Measurements from ENCODE around the gene TYW1B.
"Not testable (repeated sequence)": the region's sequence is repeated elsewhere in the genome, so short reads cannot be mapped to it uniquely, and the experiment has no call there.

TYW1B gene

DNA sequence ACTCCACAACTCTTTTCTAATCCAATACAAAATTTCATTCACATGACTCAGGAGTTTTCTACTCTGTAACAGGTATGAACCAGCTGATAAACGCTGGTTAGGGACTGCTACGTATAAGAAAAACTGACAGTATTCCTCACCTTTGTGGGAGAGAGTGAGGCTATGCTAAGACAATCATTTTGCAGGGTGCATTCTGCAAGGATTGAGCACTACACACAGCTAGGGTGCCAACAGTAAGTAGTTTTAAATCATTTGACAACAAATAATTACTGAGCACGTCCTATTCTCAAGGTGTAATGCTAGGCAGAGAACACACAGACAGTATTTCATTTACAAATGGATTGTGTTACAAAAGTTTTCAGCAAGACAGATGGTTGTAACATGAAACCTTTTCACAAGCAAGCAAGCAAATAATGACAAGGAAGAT lies 206.2 kb downstream of the TYW1B start:
- peak; percentile 37 for DNase-seq

DNA sequence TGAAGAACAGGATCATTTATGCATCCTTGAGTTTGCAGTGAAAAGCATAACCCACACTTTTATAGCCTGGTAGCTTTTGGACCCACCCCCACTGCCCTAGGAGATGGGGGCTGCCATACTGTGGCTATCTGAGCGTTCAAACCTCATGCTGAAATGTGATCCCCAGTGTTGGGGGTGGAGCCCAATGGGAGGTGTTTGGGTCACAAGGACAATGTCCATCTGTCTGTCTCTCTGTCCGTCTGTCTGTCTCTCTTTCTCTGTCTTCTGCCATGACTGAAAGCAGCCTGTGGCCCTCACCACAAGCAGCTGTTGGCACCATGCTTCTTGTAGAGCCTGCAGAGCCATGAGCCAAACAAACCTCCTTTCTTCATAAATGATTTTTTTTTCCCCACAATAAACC lies 207.1 kb downstream of the TYW1B start:
- not testable (repeated sequence) for DNase-seq

DNA sequence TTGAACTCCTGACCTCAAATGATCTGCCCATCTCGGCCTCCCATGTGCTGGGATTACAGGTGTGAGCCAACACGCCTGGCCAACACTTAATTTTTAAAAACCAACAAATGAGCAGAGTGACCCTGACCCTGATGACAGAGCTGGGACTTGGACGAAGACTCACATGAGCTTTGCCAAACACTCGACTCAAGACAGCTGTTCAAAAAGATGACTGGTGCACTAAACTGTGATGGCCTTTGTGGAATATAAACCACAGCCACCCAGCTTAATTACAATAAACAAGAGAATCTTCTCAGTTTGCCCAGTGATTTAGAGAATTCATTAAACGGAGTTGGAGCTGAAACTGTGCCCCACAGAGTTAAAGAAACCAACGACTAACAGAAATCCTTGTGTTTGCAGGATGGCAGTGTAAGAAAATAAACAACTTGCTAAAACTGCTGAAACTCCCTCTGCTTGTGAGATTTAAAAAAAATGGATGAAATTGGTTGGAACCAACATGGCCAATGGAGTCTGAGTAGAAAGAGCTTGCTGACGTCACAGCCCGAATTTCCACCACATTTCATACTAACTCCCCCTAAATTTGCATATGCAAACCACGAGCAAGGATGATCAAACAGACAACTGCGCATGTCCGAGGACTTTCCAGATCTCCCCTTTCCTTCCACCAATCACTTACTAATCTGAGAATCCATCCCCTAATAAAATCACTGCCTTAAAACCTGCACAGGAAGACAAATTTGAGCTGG lies 209.4 kb downstream of the TYW1B start:
- DNase-seq, result not testable (repeated sequence)

DNA sequence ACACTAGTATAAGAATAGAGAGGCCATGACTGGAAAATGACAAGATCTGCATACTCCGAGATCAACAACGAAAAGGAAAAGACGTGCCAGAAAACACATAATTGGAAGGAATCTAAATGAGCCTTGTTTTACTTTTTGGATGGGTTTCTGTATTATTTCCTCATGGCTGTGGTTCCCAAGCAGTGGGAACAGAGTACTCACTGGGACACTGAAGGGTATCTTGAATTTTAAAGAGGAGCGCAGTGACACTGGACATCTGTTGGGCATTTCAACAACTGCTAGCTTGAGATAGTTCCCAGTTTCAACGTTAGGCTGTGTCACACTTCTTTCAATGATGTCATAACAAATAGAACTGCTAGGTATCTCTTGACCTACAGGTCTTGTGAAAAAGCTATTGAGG lies 218.2 kb downstream of the TYW1B start:
- DNase-seq, result not testable (repeated sequence)

DNA sequence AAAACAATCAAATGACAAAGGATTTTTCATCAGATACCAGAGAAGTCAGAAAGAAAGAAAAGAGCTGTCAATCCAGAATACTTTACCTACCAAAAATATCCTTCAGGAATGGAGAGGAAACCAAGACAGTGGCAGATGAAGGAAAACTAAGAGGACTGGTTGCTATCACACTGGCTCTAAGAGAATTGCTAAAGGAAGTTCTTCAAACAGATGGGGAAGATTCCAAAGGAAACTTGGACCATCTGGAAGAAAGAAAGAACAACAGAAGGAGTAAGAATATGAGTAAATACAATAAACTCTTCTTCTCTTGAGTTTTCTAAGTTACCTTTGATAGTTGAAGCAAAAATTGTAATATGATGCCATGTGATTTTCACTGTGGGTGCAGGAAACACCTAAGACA lies 220.0 kb downstream of the TYW1B start:
- DNase-seq, result not testable (repeated sequence)

DNA sequence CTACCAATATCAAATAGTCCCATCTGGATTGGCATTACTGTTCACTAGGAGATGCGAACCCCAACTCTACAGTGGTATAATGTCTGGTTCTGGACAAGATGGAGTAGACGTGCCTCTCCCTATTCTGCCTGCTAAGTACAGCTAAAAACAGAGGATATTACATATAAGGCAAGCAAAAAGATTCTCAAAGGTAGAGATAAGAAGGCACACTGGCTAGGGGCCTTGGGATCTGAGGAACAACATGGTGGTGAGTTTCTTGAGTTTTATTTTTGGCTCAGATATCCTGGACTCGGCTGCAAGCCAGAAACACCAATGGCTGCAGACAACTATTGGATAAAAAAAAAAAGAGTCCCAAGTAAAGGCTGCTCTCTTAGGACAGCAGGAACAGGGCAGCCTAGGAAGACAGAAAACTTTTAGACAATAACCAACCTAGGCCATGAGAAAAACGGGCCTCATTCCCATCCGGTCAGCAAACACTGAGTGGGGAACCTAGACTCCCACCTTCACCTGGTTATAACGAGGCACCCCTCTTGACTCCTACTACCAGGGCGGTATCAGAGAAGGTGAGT lies 222.1 kb downstream of the TYW1B start:
- DNase-seq, result not testable (repeated sequence)

DNA sequence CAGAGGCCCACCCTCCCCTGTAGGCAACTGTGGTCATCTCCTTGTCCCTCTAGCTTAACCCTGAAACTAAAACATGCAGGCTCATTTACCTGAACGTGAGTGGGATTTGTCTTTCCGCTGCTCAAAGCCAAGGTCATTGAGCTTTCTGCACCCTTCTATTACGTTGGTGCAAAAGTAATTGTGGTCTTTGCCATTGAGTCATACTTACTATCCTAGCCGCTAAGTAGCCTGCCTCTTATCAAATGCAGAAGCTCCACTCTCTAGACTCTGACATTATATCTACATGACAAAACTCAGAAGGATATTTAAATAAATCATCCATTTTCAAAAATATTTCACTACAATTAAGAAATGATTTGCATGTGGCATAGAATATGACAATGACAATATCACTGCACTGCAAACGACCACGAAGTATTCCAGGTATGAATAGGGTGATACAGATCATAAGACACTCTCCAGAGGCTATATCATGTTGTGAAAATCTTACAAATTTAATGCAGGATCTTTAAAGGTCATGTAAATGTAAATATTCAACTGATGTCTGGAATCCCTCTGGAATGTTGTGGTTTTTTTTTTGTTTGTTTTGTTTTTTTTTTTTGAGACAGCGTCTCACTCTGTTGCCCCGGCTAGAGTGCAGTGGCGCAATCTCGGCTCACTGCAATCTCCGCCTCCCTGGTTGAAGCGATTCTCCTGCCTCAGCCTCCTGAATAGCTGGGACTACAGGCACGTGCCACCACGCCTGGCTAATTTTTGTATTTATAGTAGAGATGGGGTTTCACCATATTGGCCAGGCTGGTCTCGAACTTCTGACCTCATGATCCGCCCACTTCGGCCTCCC lies 223.0 kb downstream of the TYW1B start:
- DNase-seq, result not testable (repeated sequence)

DNA sequence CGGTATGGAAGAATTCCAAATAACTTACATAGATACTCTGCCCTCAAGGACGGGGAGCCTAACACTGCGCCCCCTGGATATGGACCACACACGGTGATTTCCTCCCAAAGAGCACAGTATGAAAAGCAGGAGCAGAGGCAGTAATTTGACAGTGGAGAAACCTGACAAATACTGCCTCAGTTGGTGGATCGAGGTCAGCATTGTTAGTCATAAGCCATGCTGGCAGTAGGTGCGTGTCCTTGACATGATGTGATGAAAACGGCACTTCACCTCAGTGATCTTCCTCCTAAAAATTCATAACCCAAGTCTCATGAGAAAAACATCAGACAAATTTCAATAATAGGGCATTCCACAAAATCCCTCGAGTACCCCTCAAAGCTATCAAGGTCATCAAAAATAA lies 224.5 kb downstream of the TYW1B start:
- not testable (repeated sequence) for DNase-seq

DNA sequence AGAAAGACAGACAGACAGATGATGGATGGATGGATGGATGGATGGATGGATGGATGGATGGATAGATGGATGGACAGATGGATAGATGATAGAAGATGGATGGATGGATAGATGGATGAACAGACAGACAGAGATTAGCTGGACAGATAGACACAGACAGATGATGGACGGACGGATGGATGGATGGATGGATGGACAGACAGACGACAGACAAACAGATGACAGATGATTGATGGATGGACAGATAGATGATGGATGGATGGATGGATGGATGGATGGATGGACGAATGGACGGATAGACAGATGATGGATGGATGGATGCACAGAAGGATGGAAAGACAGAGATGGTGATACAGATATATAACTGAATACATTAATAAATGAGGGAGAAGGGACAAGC lies 224.9 kb downstream of the TYW1B start:
- DNase-seq, result no peak

DNA sequence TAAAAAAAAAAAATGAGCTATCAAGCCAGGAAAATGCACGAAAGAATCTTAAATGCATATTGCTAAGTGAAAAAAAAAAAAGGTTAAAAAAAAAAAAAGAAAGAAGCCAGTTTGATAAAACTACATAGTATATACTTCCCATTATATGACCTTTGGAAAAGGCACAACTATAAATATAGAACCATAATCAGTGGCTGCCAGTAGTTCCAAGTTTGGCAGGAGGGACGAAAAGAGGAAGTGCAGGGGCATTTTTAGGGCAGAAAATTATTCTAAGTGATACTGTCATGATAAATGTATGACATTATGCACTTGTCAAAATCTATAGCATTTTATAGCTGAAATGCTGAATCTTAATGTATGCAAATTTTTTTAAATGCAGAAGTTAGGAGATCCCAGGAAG lies 226.3 kb downstream of the TYW1B start:
- not testable (repeated sequence) for DNase-seq

DNA sequence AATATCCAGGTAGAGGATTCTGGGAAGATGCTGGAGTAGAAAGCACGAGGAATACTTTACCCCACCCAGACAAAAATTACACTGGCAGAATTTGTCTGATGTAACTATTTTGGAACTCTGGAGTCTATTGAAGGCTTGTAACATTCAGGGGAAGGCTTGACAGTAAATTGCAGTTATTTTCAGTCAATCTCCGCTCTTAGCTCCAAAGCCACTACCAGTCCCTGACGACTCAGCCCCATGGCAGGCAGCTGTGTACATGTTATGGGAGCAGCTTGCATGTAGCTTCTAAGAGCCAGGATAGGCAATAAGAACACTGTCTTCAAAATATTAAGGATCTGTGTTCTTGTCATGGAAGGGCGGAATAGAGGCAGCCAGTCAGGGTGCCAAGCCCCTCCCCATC lies 238.0 kb downstream of the TYW1B start:
- DNase-seq, result not testable (repeated sequence)

DNA sequence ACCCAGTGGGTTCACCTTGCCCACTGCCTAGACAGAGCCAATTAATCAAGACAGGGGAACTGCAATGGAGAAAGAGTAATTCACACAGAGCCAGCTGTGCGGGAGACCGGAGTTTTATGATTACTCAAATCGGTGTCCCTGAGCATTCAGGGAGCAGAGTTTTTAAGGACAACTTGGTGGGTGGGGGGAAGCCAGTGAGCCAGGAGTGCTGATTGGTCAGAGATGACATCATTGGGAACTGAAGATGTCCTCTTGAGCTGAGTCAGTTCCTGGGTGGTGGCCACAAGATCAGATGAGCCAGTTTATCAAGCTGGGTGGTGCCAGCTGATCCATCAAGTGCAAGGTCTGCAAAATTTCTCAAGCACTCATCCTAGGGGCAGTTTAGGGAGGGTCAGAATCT lies 240.7 kb downstream of the TYW1B start:
- DNase-seq, result not testable (repeated sequence)

DNA sequence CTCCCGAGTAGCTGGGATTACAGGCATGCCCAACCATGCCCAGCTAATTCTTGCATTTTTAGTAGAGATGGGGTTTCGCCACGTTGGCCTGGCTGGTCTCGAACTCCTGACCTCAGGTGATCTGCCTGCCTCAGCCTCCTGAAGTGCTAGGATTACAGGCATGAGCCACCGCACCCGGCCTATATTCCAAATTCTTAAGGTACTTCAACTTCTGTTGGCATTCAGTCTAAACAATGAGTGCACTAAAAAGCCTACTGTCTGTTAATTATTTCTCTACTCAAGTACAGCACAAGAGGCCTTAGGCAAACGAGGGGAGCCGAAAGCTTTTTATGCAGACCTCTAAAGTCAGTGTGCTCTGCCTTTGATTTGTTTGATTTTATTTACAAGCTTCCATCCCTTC lies 243.4 kb downstream of the TYW1B start:
- DNase-seq, result not testable (repeated sequence)

DNA sequence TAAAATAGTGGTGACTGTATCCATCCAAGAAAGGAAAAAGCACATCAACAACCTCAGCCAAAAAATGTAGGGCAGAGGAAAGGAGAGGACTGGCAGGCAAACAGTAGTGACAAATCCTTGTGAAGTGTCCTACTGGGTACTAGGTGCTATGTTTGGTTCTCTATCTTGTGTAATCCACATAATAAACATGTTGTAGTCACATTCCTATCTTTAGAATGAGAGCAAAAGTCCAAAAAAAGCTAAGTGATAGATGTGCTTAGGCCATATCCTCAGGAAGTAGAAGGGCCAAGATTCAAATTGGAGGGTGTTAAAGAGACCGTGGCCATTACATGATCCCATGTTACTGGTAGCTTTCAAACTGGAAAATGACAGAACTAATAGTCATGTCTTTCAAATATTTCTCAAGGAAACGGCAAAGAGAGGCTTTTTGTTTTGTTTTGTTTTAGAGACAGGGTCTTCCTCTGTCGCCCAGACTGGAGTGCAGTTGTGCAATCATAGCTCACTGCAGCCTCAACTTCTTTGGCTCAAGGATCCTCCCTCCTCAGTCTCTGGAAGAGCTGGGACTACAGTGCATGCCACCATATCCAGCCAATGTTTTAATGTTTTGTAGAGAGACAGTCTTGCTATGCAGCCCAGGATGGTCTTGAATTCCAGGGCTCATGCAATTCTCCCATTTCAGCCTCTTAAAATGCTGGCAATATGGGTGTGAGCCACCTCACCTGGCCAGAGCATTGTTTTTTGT lies 244.2 kb downstream of the TYW1B start:
- not testable (repeated sequence) for DNase-seq

DNA sequence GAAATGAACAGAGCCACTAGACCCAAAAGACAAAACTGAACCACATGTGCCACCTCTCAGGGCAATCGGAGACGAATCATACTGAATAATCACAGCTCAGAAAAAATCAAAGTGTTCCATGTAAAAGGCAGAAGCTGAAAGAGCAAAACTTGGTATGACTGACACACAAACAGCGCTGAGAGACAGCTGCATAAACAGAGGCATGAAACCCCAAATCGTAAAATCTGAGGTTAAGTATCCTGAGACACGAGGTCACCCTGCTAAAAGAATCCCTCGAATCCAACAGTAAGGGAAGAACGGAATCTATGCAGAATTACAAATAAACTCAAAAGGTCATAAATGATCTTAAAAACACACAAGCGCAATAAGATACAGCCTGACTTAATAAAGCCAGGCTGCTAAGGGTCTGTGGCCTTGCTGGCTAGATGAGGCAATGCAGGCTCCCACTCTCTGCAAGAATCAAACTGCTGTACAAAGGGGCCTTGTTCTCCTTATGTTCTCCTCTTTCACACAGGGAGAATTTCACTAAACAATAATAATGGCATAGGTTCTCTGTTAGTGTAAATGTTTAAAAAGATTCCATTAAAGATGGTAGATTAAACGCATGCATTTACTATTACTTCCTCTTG lies 247.7 kb downstream of the TYW1B start:
- DNase-seq, result not testable (repeated sequence)

DNA sequence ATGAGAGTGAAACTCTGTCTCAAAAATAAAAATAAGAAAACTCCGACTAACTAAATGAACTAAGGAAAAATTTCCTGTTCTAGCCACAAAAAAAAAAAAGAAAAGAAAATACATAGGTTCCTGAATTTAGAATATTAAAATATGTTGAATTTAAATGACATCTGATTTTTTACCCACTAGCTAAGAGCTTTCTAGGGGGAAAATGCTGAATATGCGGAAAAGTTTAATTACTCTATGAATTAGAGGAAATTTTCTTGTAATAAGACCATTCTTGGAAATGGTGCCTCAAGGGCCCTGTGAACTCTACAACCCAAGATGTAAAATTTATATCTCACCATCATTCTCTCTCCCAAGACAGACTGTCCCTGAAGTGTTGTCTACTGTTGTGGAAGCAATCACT lies 250.9 kb downstream of the TYW1B start:
- DNase-seq, result no peak

DNA sequence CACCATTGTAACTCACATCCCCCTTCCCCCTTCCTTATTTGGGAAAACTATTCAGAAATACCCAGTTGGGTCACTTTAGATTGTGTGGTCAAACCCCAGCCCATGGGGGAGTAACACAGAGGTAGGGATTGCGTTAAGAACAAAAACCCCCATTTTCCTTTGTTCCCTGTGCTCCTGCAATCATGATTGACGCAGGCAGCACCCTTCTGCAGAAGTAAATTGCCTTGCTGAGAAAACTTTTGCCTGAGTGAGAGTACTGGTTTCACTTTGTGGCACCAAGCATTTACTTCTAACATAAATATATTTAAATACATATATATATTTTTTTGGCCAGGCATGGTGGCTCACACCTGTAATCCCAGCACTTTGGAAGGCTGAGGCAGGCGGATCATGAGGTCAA lies 266.0 kb downstream of the TYW1B start:
- not testable (repeated sequence) for DNase-seq

DNA sequence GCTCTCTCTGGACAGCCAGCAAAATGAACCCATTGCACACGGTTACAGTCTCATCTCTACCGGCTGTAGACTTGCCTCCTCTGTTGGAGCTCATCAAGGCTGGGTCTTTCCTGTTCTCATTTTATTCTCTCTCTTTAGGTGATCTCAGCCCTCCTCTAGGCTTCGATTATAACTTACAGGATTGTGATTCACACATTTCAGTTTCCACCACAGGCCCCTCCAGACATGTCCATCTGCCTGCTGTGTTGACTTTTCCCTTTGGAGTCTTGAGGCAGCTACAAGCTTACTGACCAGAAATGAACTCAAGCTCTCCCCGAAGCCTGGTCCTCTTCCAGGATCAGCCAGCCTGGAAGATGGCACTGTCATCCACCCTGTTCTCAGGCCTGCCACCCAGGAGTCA lies 268.5 kb downstream of the TYW1B start:
- DNase-seq, result not testable (repeated sequence)

DNA sequence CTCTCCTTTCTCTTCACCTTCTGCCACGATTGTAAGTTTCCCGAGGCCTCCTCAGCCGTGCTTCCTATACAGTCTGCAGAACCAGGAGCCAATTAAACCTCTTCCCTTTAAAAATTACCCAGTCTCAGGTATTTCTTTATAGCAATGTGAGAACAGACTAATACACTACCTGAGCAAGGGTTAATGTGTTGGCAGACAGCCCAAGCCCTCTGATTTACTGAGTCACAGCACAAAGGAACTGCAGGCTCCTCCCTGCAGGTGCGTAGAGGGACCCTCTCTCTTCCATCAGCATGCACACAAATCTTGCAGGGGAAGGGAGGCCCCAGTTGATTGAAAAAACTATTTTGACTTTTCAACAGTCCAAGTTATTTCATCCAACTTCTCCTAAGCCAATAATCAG lies 271.3 kb downstream of the TYW1B start:
- DNase-seq, result not testable (repeated sequence)

DNA sequence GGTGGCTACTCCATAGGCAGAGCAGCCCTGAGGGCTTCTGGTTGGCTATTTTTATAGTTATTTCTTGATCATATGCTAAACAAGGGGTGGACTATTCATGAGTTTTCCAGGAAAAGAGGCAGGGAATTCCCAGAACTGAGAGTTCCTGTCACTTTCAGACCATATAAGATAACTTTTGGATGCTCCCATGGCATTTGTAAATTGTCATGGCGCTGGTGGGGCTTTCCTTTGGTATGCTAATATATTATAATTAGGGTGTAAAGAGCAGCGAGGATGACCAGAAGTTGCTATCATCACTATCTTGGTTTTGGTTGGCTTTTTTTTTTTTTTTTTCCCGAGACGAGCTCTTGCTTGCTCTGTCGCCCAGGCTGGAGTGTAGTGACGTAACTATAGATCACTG lies 272.8 kb downstream of the TYW1B start:
- DNase-seq, result not testable (repeated sequence)

DNA sequence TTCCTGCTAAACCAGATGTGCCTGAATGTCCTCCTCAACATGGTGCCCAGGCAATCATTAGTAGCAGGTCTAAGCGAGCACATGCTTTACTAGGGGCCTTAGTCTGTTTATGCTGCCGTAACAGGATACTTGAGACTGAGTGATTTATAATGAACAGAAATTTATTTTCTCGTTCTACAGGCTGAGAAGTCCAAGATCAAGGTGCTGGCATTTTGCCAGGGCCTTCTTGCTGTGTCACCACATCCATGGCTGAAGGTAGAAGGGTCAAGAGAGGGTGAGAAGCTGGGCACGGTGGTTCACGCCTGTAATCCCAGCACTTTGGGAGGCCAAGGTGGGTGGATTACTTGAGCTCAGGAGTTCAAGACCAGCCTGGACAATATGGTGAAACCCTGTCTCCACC lies 273.6 kb downstream of the TYW1B start:
- DNase-seq, result not testable (repeated sequence)

DNA sequence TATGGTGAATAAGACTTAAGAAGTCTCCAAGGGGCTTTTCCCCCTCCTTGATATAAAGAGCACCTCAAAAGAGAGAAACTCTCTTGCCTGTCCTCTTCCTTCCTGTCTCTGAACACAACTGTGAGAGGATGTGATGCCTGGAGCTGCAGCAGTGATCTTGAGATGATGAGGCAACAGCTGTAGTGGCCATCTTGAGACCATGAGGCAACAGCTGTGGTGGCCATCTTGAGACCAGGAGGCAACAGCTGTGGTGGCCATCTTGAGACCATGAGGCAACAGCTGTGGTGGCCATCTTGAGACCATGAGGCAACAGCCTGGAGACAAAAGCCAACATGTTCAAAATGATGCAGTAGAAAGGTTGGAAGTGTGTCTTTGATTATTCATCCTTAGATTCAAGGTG lies 277.5 kb downstream of the TYW1B start:
- DNase-seq, result not testable (repeated sequence)

Data from NCI-H748 treated with DMSO at 0.1 percent for 48 hours (cell line).